Ovary (tissue), 9 donors: ENCODE data around the gene FARS2. TPM values are rescaled to one million over a fixed set of nuclear protein-coding genes. Genes with fewer than 3 reads are reported as not detected.

ENCODE experiments used
- DNase-seq, 5 donors: peaks; one replicate each; pipeline ENCODE4 v3.0.0-alpha.2; 2019 to 2020
- H3K27ac ChIP-seq, 2 donors: fragments of 200-600 bp; one replicate each; pipeline versions ENCODE4 v1.5.1 to v1.8.0; 2019 to 2022
- H3K27me3 ChIP-seq: fragments of 200-600 bp; one replicate; pipeline ENCODE4 v1.8.0; 2022
- H3K36me3 ChIP-seq: fragments of 200-600 bp; sonication (generic); one replicate; pipeline ENCODE4 v1.5.1; 2019
- H3K4me1 ChIP-seq: one replicate; pipeline ENCODE4 v1.8.1; 2013; ENCODE audit warnings: mild to moderate bottlenecking, moderate library complexity; ENCODE audit not compliant: insufficient read depth
- H3K4me3 ChIP-seq: fragments of 200-600 bp; sonication (generic); one replicate; pipeline ENCODE4 v1.5.1; 2017
- H3K9me3 ChIP-seq, 2 donors: fragments of 200-600 bp in 1 of 2; sonication (generic) in 1 of 2; one replicate each; pipeline versions ENCODE4 v1.5.1 to v1.8.1; 2013 to 2019; ENCODE audit warnings: mild to moderate bottlenecking in 1 of 2, moderate library complexity in 1 of 2
- EP300 ChIP-seq: sonication (generic); formaldehyde crosslinking; IDR thresholded peaks from one replicate; pipeline ENCODE4 v1.6.1; 2017; ENCODE audit warnings: antibody characterized with exemption
- POLR2A ChIP-seq: fragments of 450-650 bp; IDR thresholded peaks from one replicate; pipeline ENCODE4 v1.6.1; 2017; ENCODE audit warnings: antibody characterized with exemption, mild to moderate bottlenecking, moderate library complexity
- WGBS, 3 donors: extraction: QIAGEN DNeasy Blood & Tissue Kit in 1 of 3; methylation state at CpG; one replicate each; pipeline versions ENCODE4 v1.1.5 to v1.1.7; 2013 to 2017; 5-methylcytosine and 5-hydroxymethylcytosine counted together
- intact Hi-C, 4 donors: fragments of 100-400 bp; cut with DNase I; formaldehyde crosslinking; loops; one replicate each; pipeline versions ENCODE4 v1.11.0 to v1.15.1; 2022 to 2023
- polyA plus RNA-seq, 2 donors: library from polyadenylated mRNA; stranded (reverse); fragments of 200-250 nt in 1 of 2; fragments of 350-450 nt in 1 of 2; fragmentation: Illumina TruSeq in 1 of 2; extraction: RNeasy Lipid Tissue Mini Kit (QIAGEN cat#74804) in 1 of 2; gene quantifications; one replicate each; pipeline ENCODE4 v1.2.3, GENCODE V29; 2013 to 2014
- total RNA-seq, 7 donors: library from RNA; depleted of rRNA in 2 of 7; stranded (reverse); fragments of >200 nt in 2 of 7; fragmentation: NEBNext Ultra II Directional in 3 of 7; extraction: Animal tissue kit (Norgen Biotek cat#: 25700) in 3 of 7; gene quantifications; one replicate each; pipeline versions ENCODE4 v1.1.0 to v1.2.4, GENCODE V29; 2016 to 2023
- TF ChIP-seq, protein P1 (sequence below), 3 donors: fragments of 450-650 bp in 2 of 3; fragments of 200-600 bp in 1 of 3; IDR thresholded peaks; one replicate each; pipeline versions ENCODE4 v1.5.1 to v1.8.0; 2016 to 2022; ENCODE audit warnings: antibody characterized with exemption in 3 of 3, mild to moderate bottlenecking in 1 of 3
- donor health status: DM: no; HTN: no; CAD: no; lungs with moderate emphysema.
- donor health status: DM: no; HTN: no; CAD: no.
- donor health status: Bipolar disorder and iron deficiency.
- donor health status: DM: yes; HTN: yes; CAD: no.
- donor health status: DM: no; HTN: no; CAD: no.
- donor health status: DM: yes; HTN: yes; CAD: no.

The FARS2 gene
- total and polyA plus RNA-seq, 9 donors: 9.2 to 17.5 (median 11.0) TPM

DNA sequence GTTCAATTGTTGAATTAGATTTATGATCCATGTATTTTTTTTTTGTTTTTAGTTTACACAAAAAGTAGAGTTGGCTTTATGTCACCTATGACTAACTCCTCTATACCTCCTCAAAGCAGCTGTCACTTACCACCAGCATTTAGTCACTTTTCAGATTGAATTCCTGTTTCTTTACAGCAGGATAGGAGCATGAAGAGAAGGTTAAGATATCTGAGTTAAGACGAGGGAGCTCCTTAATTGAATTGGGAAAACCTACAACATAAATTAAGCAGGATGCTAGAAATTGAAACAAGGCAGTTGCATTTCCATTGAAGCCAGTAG is 237.2 kb downstream of the FARS2 start:
- Histone ChIP-seq H3K9me3 (no peaks in the 10 kb centered on the region), H3K4me1 (no peaks in the 10 kb centered on the region), H3K36me3 (no peaks in the 10 kb centered on the region), H3K27me3 (no peaks in the 10 kb centered on the region), H3K27ac (no peak overlapping the region), H3K4me3 (no peak overlapping the region)
- TF ChIP-seq, protein P1, sequence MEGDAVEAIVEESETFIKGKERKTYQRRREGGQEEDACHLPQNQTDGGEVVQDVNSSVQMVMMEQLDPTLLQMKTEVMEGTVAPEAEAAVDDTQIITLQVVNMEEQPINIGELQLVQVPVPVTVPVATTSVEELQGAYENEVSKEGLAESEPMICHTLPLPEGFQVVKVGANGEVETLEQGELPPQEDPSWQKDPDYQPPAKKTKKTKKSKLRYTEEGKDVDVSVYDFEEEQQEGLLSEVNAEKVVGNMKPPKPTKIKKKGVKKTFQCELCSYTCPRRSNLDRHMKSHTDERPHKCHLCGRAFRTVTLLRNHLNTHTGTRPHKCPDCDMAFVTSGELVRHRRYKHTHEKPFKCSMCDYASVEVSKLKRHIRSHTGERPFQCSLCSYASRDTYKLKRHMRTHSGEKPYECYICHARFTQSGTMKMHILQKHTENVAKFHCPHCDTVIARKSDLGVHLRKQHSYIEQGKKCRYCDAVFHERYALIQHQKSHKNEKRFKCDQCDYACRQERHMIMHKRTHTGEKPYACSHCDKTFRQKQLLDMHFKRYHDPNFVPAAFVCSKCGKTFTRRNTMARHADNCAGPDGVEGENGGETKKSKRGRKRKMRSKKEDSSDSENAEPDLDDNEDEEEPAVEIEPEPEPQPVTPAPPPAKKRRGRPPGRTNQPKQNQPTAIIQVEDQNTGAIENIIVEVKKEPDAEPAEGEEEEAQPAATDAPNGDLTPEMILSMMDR (IDR thresholded peaks at IDR 0.05): no peak
- TF ChIP-seq POLR2A (no peak), EP300 (no peak)
- intact Hi-C loops: no loop called here
- 77 to 93% (median 86%) methylated on average over 1 of the region's 1 CpG for WGBS, 3 donors
- no peak for DNase-seq

DNA sequence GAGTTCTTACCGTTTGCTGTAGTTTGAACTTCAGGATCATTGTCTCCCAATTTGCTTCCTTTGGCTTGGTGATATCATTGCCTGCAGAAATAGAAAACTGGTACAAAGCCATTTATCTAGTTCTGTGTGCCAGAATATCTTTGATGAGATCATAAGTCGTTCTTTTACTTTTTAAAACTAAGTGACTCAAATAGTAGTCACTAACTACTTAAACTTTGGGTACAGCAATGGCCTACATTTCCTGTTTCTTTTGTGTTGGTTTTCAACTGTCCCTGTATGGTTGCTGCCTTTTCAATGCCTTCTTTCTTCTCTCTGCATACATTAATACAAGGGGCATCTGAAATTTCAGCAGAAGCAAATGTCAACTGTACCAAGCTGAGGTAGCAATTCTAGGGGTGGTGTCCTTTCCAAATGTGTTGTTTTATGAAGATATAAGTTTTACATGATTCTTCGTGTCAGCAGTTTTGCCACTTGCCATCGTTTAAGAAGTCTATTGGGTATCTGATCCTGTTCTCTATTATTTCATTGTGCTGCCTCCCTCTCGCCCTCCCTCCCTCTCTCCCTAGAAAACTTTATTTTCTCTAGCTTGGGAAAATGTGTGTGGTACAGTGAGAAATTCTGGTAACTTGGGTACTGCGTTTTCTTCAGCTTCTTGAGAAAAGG is 238.5 kb downstream of the FARS2 start:
- Histone ChIP-seq H3K27ac (no peak overlapping the region), H3K36me3 (no peaks in the 10 kb centered on the region), H3K4me3 (no peak overlapping the region), H3K27me3 (no peaks in the 10 kb centered on the region), H3K4me1 (no peaks in the 10 kb centered on the region), H3K9me3 (no peaks in the 10 kb centered on the region)
- intact Hi-C loops: no loop called here
- WGBS, 3 donors: 82 to 86% (median 83%) methylated on average over 6 of the region's 6 CpGs
- DNase-seq: no peak
- TF ChIP-seq POLR2A (no peak), EP300 (no peak)
- TF ChIP-seq, protein P1 (IDR thresholded peaks at IDR 0.05): no peak

DNA sequence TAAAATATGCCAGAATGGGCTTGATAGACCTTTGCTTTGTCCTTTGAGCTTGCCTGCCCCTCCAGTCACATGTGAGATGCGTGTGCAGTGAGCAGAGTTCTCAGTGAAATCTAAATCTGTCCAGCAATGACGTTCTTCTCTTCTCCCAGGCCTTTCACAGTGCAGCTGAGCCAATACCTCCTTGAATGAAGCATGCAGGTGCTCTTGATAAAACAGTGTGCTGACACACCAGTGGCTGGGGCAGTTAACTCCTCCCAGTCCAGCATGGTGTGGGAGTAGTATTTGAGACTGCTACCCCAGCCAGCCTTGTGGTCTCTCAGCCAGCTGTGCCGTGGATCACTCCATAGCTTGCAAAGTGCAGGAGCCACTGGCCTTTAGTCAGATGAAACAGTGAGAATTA is 240.5 kb downstream of the FARS2 start:
- intact Hi-C loops: no loop called here
- WGBS, 3 donors: 71 to 76% (median 75%) methylated on average over 3 of the region's 3 CpGs
- H3K36me3 ChIP-seq: no peaks in the 10 kb centered on the region
- no peak for DNase-seq
- no peak for TF ChIP-seq POLR2A
- TF ChIP-seq EP300: no peak
- TF ChIP-seq, protein P1 (IDR thresholded peaks at IDR 0.05): no peak
- no peaks in the 10 kb centered on the region for H3K4me1 ChIP-seq
- H3K27me3 ChIP-seq: no peaks in the 10 kb centered on the region
- H3K27ac ChIP-seq: no peak overlapping the region
- H3K9me3 ChIP-seq: no peaks in the 10 kb centered on the region
- H3K4me3 ChIP-seq: no peak overlapping the region

DNA sequence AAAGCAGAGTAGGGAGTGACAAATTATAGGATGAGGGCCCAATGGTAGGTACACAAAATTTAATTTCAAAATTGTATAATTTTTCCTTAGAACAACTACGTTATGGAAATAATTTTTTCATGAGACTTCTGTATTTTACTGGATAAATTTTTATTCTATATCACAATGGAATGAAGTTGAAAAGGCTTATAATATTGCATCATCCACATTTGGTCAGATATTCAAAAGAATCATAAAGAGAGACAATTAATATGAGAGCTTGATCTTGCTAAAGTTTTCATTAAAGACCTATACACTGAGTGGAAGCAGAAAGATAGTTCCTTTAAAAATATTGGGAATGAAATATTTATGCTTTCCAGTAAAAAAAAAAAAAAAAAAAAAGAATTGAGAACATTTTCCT is 242.8 kb downstream of the FARS2 start:
- TF ChIP-seq POLR2A (no peak), EP300 (no peak)
- TF ChIP-seq, protein P1 (IDR thresholded peaks at IDR 0.05): no peak
- Histone ChIP-seq H3K27ac (no peak overlapping the region), H3K4me3 (no peak overlapping the region), H3K36me3 (no peaks in the 10 kb centered on the region), H3K9me3 (no peaks in the 10 kb centered on the region), H3K27me3 (no peaks in the 10 kb centered on the region), H3K4me1 (no peaks in the 10 kb centered on the region)
- intact Hi-C loops: no loop called here
- 96 to 99% (median 99%) methylated on average over 1 of the region's 1 CpG for WGBS, 3 donors
- no peak for DNase-seq
